PC-3 (cell line): ENCODE results near the gene BPIFB1. TPM values are rescaled to one million over a fixed set of nuclear protein-coding genes. Genes with fewer than 3 reads are reported as not detected.

ENCODE experiments used
- ATAC-seq: fragments of 200-7000 bp; cut with Tn5 transposase; 2 replicates; pipeline ENCODE4 v1.9.1; 2020; ENCODE audit warnings: mild to moderate bottlenecking, moderate library complexity
- BruUV-seq: library from RNA; stranded (reverse); fragments of 400-500 nt; replicated peaks from 2 replicates; lab custom pipeline; 2021; lab: Mats Ljungman, UMichigan
- CTCF ChIA-PET: fragments of 300-600 bp; sonication (Branson Sonifier 250); formaldehyde crosslinking; loops from one replicate; lab custom pipeline; 2022; ENCODE audit warnings: antibody characterized with exemption; lab: Charles Lee
- POLR2A ChIA-PET: fragments of 300-600 bp; sonication (Branson Sonifier 250); formaldehyde crosslinking; loops from one replicate; lab custom pipeline; 2022; ENCODE audit warnings: antibody characterized with exemption; ENCODE audit not compliant: unreplicated experiment; lab: Charles Lee
- DNase-seq: peaks from one replicate; pipeline ENCODE4 v3.0.0-alpha.2; 2015
- H2AFZ ChIP-seq: fragments of 300-600 bp; sonication (generic); 2 replicates; pipeline ENCODE4 v1.6.0; 2016; ENCODE audit warnings: antibody characterized with exemption, low read length
- H3F3A ChIP-seq: fragments of 300-600 bp; sonication (generic); one replicate; pipeline ENCODE4 v1.6.0; 2017; ENCODE audit warnings: antibody characterized with exemption, low read length, control low read depth, mild to moderate bottlenecking; ENCODE audit not compliant: unreplicated experiment
- H3K27ac ChIP-seq: fragments of 300-600 bp; sonication (generic); 2 replicates; pipeline ENCODE4 v1.5.1; 2016; ENCODE audit warnings: mild to moderate bottlenecking, low read length
- H3K27me3 ChIP-seq: fragments of 300-600 bp; sonication (generic); 2 replicates; pipeline ENCODE4 v1.6.1; 2016; ENCODE audit warnings: low read length, mixed read lengths
- H3K36me3 ChIP-seq: fragments of 300-600 bp; sonication (generic); 2 replicates; pipeline ENCODE4 v1.6.1; 2016; ENCODE audit warnings: low read depth, mixed run types, low read length, mixed read lengths
- H3K4me1 ChIP-seq: fragments of 300-600 bp; sonication (generic); 2 replicates; pipeline ENCODE4 v1.5.1; 2016; ENCODE audit warnings: low read length; ENCODE audit not compliant: insufficient read depth
- H3K4me2 ChIP-seq: fragments of 300-600 bp; sonication (generic); 2 replicates; pipeline ENCODE4 v1.6.0; 2016; ENCODE audit warnings: low read length
- H3K4me3 ChIP-seq: fragments of 300-600 bp; sonication (generic); 2 replicates; pipeline ENCODE4 v1.5.1; 2016; ENCODE audit warnings: mild to moderate bottlenecking, low read length, mixed read lengths
- H3K79me2 ChIP-seq: fragments of 300-600 bp; sonication (generic); 2 replicates; pipeline ENCODE4 v1.6.1; 2017; ENCODE audit warnings: low read length, mixed read lengths
- H3K9ac ChIP-seq: fragments of 300-600 bp; sonication (generic); 2 replicates; pipeline ENCODE4 v1.6.0; 2016; ENCODE audit warnings: mild to moderate bottlenecking, low read length
- H3K9me2 ChIP-seq: fragments of 300-600 bp; sonication (generic); replicated peaks from 2 replicates; pipeline ENCODE4 v1.6.1; 2016; ENCODE audit warnings: mixed run types, low read length, mixed read lengths
- H3K9me3 ChIP-seq: fragments of 300-600 bp; sonication (generic); 2 replicates; pipeline ENCODE4 v1.6.1; 2016; ENCODE audit warnings: low read length, mixed read lengths
- H4K20me1 ChIP-seq: fragments of 300-600 bp; sonication (generic); 2 replicates; pipeline ENCODE4 v1.6.1; 2016; ENCODE audit warnings: low read length, mixed read lengths
- CTCF ChIP-seq: fragments of 300-600 bp; sonication (generic); conservative IDR thresholded peaks from 2 replicates; pipeline ENCODE4 v1.5.1; 2017; ENCODE audit warnings: antibody characterized with exemption, low read depth, mild to moderate bottlenecking, low read length
- EZH2 ChIP-seq: fragments of 300-600 bp; sonication (generic); IDR thresholded peaks from one replicate; pipeline ENCODE4 v1.6.1; 2017; ENCODE audit warnings: antibody characterized with exemption, mild to moderate bottlenecking, low read length; ENCODE audit not compliant: unreplicated experiment
- EZH2phosphoT487 ChIP-seq: fragments of 300-600 bp; sonication (generic); IDR thresholded peaks from 2 replicates; pipeline ENCODE4 v1.6.1; 2018; ENCODE audit warnings: mild to moderate bottlenecking, antibody characterized with exemption, low read length, borderline replicate concordance
- intact Hi-C: fragments of 100-400 bp; cut with micrococcal nuclease; formaldehyde crosslinking; loops from 2 replicates; pipeline ENCODE4 v1.9.0; 2023
- total RNA-seq: library from RNA; depleted of rRNA; stranded (reverse); fragments of >200 nt; gene quantifications from 2 replicates; pipeline ENCODE4 v1.2.3, GENCODE V29; 2014

BPIFB1 gene
- total RNA-seq, 1 experiment from 2014 or later: not detected

DNA sequence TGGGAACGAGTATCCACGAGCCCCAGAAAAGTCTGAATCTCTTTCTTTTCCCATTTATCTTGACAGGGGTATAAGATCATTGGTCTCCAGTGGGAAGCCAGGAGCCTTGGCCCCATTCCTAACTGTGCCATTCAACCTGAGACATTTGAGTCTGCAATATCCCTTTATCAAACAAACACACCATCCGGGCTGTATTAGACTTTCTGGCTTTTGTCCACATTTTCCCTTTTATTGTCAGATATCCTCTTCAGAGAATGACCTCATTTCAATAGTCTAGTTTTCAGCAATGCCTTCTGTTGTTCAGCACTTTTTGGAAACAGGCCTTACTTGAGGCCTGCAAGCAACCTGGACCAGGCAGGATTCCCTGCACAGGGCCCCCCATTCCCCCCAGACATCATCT lies 31.5 kb upstream of the BPIFB1 start:
- no TSS peak for BruUV-seq

DNA sequence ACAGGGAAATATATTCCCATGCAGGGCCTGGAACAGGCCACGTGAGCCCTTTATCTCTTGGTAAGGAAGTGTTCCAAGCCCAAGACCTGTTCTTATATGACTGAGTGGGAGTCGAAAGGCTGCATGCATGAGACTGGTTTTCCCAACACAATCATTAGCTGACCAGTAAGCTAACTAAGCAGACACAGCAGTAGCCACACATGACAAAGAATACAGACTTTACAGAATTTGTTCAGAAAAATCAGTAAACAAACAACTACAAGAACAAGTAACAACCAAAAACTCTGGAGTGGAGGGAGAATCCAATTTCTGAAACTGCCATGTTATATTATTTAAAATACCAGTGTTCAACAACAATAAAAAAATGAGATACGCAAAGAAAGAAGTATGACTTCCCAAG lies 30.6 kb upstream of the BPIFB1 start:
- intact Hi-C loops: no loop called here
- no peaks in the 10 kb centered on the region for H3K9me3 ChIP-seq
- no peak overlapping the region for H3K9ac ChIP-seq
- H2AFZ ChIP-seq: no peak overlapping the region
- CTCF ChIA-PET: no interaction called here
- H3K79me2 ChIP-seq: no peaks in the 10 kb centered on the region
- no TSS peak for BruUV-seq
- H3K27ac ChIP-seq: no peak overlapping the region
- no peak for DNase-seq
- H3K4me2 ChIP-seq: no peak overlapping the region
- H3K36me3 ChIP-seq: no peaks in the 10 kb centered on the region
- POLR2A ChIA-PET: no interaction called here
- H3F3A ChIP-seq: no peaks in the 10 kb centered on the region
- H3K4me1 ChIP-seq: no peaks in the 10 kb centered on the region
- peaks cover 22% of the 10 kb centered on the region; the same call in 1 of the 2 replicates for H3K27me3 ChIP-seq
- TF ChIP-seq CTCF (no peak), EZH2phosphoT487 (no peak), EZH2 (no peak)
- H3K9me2 ChIP-seq: no peaks in the 10 kb centered on the region
- no peaks in the 10 kb centered on the region for H4K20me1 ChIP-seq
- no peak overlapping the region for H3K4me3 ChIP-seq
- ATAC-seq: no peak

More for the DNA sequence above, 31.5 kb upstream of the BPIFB1 start:
- no peak overlapping the region for H3K9ac ChIP-seq
- TF ChIP-seq EZH2phosphoT487: no peak
- TF ChIP-seq EZH2: no peak
- no peak for TF ChIP-seq CTCF
- H3K4me2 ChIP-seq: no peak overlapping the region
- H4K20me1 ChIP-seq: no peaks in the 10 kb centered on the region
- H3K36me3 ChIP-seq: no peaks in the 10 kb centered on the region
- DNase-seq (no peak), ATAC-seq (no peak)
- no peak overlapping the region for H3K4me3 ChIP-seq
- no peaks in the 10 kb centered on the region for H3K9me3 ChIP-seq
- no peaks in the 10 kb centered on the region for H3K79me2 ChIP-seq
- ChIA-PET CTCF (no interaction called here), POLR2A (no interaction called here)
- H3K27ac ChIP-seq: no peak overlapping the region
- peaks cover 12% of the 10 kb centered on the region; the same call in 1 of the 2 replicates for H3K27me3 ChIP-seq
- no peak overlapping the region for H2AFZ ChIP-seq
- intact Hi-C loops: no loop called here
- no peaks in the 10 kb centered on the region for H3K4me1 ChIP-seq
- H3F3A ChIP-seq: no peaks in the 10 kb centered on the region
- no peaks in the 10 kb centered on the region for H3K9me2 ChIP-seq

DNA sequence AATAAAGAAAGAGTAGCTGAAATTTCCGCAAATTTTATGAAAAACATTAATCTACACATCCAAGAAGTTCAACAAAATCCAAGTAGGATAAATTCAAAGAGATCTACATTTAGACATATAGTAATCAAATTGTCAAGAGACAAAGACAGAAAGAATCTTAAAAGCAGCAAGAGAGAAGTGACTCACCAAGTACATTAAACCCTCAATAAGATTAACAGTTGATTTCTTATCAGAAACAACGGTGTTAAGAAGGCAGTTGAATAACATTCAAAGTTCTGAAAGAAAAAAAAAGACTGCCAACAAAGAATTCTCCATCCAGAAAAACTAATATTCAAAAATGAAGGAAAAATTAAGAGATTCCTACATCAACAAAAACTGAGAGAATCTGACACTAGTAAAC lies 28.0 kb upstream of the BPIFB1 start:
- ATAC-seq: no peak
- H3F3A ChIP-seq: no peaks in the 10 kb centered on the region
- no peaks in the 10 kb centered on the region for H3K4me1 ChIP-seq
- no peaks in the 10 kb centered on the region for H3K36me3 ChIP-seq
- no TSS peak for BruUV-seq
- CTCF ChIA-PET: no interaction called here
- no peak overlapping the region for H3K4me3 ChIP-seq
- DNase-seq: no peak
- H3K9me2 ChIP-seq: no peaks in the 10 kb centered on the region
- TF ChIP-seq EZH2 (no peak), CTCF (no peak), EZH2phosphoT487 (no peak)
- POLR2A ChIA-PET: no interaction called here
- H3K27me3 ChIP-seq: peaks cover 32% of the 10 kb centered on the region
- no peaks in the 10 kb centered on the region for H3K9me3 ChIP-seq
- intact Hi-C loops: no loop called here
- no peak overlapping the region for H3K9ac ChIP-seq
- no peaks in the 10 kb centered on the region for H3K79me2 ChIP-seq
- H4K20me1 ChIP-seq: no peaks in the 10 kb centered on the region
- H2AFZ ChIP-seq: no peak overlapping the region
- no peak overlapping the region for H3K4me2 ChIP-seq
- no peak overlapping the region for H3K27ac ChIP-seq
